Measurements from ENCODE around the gene VTI1B.
"Not testable (repeated sequence)": the region's sequence is repeated elsewhere in the genome, so short reads cannot be mapped to it uniquely, and the experiment has no call there.

Gene VTI1B, protein sequence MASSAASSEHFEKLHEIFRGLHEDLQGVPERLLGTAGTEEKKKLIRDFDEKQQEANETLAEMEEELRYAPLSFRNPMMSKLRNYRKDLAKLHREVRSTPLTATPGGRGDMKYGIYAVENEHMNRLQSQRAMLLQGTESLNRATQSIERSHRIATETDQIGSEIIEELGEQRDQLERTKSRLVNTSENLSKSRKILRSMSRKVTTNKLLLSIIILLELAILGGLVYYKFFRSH

DNA sequence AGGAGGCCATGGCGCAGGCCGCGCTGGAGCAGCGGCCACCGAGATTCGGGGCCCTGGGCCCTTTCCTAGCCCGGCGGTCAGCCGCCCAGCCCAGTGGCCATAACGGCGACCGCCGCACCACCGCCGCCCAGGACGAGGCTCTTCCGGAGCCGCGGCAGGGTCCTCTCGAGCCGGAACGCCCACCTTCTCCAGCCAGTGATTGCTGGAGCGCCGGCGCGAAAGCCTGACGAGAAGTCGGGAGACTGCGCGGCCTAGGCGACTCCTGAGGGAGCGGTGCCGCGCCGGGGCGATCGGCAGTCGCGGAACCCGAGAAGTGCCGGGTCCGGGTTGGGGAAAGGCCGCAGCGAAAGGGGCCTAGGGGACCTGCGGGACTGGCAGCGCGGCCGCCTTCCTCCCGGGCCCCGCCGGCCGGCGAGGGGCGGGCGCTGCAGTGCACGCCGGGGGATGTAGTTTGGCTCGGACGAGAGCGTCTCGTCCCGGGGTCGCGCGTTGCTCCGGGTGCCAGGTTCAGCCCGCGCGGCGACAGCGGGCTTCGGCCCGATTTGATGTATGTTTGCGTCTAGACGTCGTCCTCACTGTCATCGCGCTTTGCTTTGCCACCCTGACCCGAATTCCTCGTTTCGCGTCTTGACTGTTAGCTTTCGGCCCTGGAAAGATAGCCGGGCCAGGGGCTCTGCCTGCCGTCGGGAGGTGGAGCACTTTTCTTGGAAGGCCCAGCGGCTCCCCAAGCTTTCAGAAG, at the start of gene VTI1B:
VTI1B (minus strand) TSS at position 153 of the 739 bp plus-strand sequence; CDS start at position 10, 143 bp downstream.
- peak; percentile 74 for DNase-seq

DNA sequence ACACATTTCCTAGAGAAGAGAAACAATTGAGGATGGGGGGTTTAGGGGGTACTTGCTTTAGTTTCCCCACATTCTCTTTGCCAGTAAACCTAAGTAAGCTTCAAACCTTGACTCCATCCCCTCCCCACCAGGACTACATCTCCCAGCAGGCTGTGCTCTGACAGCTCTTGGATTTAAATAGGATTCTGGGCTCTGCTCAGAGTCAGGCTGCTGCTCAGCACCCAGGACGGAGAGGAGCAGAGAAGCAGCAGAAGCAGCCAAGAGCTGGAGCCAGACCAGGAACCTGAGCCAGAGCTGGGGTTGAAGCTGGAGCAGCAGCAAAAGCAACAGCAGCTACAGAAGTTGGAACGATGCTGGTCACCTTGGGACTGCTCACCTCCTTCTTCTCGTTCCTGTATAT, 47.9 kb upstream of the VTI1B start:
- no peak for DNase-seq

GRCh38 chr14:67721875-67722274, 47.4 kb upstream of the VTI1B start:
- no peak for DNase-seq

DNA sequence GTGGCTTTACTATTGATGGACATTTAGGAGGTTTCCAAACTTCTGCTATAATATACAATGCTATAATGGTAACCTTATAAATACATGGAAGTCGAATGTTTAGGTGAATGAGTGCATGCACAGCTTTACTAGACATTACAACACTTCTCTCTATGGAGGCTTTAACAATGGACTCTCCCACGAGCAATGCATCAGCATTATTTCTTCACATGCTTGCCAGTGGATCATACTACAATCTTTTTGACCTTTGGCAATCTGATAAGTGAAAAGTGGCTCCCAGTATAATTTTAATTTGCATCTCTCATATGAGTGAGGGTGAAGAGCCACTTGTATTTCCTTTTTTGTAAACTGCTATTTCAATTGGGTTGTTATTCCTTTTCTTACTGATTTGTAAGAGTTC, 45.4 kb upstream of the VTI1B start:
- no peak for DNase-seq

DNA sequence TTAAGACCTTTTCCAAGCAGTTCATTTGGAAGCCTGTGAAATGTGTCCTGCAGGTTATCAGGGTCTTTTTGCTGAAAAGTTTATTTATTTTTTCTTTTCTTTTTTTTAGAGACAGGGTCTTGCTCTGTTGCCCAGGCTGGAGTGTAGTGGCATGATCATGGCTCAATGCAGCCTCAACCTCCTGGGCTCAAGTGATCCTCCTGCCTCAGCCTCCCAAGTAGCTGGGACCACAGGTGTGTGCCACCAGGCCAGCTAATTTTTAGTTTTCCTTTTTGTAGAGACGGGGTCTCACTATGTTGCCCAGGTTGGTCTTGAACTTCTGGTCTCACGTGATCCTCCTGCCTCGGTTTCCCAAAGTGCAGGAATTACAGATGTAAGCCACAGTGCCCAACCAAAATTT, 45.0 kb upstream of the VTI1B start:
- not testable (repeated sequence) for DNase-seq

DNA sequence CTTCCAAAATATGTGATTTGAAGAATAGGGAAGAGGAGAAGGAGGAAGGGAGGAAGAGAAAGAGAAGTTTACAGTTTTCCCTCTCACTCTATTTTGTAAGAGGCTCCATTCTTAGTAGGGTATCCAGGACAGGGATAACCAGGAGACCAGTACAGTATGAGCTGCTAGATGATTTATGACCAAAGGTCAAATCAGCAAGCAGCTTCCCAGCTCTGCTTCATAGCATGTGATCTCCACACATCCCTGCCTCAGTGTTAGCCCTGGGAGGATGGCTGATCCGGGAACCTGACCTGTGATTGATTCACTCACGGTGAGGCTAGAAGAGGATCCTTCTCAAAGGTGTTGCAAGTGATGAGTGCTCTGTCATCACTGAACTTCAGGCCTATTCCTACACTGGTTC, 43.8 kb upstream of the VTI1B start:
- no peak for DNase-seq

DNA sequence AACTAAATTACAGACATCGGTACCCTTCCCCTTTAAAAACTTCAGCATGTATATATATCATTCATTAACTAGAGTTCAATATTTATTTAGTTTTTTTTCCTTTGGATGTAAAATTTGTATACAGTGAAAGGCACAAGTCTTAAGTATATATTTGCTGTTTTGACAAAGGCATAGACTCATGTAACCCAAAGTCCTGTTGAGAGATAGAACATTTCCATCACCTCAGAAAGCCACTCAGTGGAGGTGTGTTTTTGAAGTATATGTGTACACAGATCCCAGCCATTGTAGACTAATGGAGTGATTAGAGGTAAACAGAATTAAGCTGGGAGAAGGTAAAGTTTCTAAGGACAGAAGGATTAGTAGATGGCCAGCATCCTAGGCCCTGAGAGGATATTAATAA, 42.6 kb upstream of the VTI1B start:
- DNase-seq = no peak

DNA sequence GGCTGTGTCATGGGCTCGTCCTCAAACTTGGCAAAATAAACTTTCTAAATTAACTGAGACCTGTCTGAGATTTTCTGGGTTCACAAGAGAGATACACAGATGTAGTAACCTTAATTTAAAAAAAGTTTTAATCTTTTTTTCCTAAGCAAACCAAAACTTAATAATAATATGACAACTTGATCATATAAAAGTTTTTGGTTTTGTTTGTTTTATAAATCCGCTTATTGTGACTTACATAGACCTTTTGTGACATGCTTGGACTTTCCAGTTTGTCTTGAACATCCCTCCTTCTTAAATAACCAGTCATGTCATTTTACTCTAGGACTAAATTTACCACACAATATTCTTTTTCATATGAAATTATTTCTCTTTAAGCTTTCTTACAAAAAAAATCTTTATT, 35.8 kb upstream of the VTI1B start:
- DNase-seq = no peak

DNA sequence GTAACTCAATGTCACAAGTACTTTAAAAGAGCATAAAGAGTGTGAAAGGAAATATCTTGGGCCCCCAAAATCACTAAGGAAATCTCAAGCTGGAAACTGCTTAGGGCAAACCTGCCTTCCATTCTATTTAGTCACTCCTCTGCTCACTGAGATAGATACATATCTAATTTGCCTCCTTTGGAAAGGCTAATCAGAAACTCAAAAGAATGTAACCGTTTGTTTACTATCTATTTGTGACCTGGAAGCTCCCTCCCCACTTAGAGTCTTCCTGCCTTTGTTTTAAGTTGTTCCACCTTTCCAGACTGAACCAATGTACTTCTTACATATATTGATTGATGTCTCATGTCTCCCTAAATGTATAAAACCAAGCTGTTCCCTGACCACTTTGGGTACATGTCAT, 35.4 kb upstream of the VTI1B start:
- not testable (repeated sequence) for DNase-seq

- not testable (repeated sequence) for DNase-seq
Measured at GRCh38 chr14:67709346-67709745, 34.9 kb upstream of the VTI1B start.

GRCh38 chr14:67705211-67705610, 30.8 kb upstream of the VTI1B start:
- DNase-seq = no peak

DNA sequence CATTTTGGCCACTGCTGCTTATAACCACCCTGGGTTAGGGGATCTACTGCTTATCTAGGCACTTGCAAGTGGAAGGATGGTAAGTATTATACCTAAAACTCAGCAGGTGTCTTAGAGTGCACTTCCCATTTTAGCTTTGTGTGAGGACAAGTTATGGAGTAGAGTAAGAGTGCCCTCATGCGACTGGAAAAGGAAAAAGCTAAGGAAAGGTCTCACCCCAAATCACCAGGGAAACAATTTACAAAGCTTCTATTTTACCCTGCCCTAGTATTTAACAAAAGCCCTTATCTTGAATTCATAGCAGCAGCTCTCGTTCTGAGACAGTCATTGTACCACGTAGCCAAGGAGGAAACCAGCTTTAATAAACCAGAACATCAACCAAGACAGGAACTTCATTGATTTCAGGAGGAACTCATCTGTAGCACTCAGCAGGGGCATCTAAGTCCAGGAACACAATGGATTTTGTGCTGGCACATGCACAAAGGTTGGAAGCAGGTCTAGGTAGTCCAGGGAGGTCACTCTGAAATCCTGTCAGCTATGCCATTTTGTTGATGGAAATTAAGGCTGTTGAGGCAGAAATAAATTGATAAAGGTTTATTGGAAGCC, 30.2 kb upstream of the VTI1B start:
- peak in 1 of 2 donors; percentile 50 for DNase-seq

GRCh38 chr14:67703997-67704396, 29.6 kb upstream of the VTI1B start:
- no peak for DNase-seq

DNA sequence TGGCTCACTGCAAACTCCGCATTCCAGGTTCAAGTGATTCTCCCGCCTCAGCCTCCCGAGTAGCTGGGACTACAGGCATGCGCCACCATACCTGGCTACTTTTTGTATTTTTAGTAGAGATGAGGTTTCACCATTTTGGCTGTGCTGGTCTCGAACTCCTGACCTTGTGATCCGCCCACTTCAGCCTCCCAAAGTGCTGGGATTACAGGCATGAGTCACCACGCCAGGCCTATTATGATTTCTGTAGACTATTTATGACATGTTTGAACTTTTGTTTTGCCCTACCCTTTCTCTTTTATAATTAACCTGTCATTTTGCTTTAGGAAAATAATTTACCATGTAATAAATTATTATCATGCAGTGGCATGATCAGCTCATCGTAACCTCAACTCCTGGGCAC, 27.1 kb upstream of the VTI1B start, which contains the start of gene RDH12:
RDH12 (plus strand) TSS at position 395 of the 400 bp plus-strand sequence. CDS start 20,757 bp downstream, outside the sequence.
- DNase-seq = not testable (repeated sequence)

- no peak for DNase-seq
Measured at GRCh38 chr14:67698179-67698578, 23.7 kb upstream of the VTI1B start.

- DNase-seq = no peak
Measured at GRCh38 chr14:67697006-67697405, 22.6 kb upstream of the VTI1B start.

DNA sequence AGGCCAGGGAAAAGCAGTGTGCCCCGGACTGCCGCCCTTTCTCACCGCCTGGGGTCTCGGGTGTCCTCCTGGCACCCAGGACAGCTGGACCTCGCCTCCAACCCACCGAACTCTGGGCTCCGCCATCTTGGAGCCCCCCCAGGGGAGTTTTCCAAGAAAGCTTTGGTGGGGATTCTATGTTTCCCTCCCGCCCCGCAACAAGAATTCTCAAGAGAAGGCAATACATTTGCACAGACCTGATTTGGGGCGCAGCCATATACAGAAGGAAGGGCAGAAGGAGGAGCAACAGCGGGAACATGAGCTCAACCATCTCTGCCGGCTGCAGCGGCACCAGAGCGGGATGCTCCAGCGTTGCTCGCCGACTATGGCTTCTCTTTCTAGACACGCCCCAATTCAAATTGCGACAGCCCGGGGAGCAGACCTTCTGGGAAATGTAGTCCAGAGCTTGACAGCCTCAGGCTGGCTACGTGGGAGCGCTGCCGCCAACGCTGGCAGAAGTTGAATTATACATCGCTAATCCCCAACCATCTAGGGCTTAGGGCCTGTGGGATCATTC, 21.0 kb upstream of the VTI1B start, which contains the start of gene RDH11:
RDH11 (minus strand) TSS at position 371 of the 556 bp plus-strand sequence; CDS start at position 310, 61 bp downstream.
- peak; percentile 77 to 78 for DNase-seq

DNA sequence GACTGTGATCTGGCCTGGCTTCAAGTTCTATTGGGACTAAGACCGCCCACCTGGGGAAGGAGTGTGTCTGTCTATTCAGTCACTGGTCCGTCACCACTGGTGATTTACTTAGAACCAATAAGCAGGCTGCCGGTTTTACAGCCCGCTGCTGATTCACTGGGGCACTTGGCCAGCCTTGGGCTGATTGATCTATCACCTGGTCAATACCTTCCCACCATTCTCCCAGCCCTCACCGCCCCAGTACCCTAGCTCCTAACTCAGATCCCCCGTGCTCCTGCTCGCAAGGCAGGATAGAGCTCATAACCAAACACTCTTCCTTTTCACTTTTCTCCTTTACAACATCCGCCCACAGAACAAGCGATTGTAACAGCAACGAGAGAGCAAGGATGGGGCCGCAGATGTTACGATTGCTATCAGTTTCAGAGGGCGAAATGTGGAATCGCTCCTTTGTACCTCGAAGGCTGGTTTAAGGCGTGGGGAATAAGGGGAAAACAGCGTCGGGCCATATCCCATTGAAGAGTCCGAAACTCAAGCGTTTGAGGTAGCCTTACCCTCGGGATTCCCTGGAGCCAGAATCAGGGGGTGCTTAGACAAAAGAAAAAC, 20.5 kb upstream of the VTI1B start:
- peak; percentile 66 to 73 for DNase-seq

GRCh38 chr14:67690011-67690410, 15.6 kb upstream of the VTI1B start:
- no peak for DNase-seq

DNA sequence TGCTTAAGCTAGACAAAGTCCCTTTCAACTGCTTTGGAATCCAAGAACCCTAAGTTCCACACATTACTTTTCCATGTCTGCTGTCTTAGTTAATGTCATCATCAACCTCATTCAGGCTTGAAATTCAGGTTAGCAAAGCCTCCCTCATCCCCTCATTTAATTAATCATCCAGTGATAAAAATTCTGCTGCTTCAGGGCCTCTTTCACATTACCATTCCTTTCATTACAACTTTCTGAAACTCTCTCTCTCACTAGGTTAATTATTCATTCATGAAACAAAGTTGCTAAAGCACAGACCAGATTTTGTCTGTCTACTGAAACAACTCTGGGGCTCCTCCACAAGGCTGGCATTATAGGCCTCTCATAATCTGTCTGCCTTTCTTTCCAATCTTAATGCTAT, 9.4 kb upstream of the VTI1B start:
- DNase-seq = no peak

- DNase-seq = no peak
Measured at GRCh38 chr14:67680941-67681340, 6.5 kb upstream of the VTI1B start.

DNA sequence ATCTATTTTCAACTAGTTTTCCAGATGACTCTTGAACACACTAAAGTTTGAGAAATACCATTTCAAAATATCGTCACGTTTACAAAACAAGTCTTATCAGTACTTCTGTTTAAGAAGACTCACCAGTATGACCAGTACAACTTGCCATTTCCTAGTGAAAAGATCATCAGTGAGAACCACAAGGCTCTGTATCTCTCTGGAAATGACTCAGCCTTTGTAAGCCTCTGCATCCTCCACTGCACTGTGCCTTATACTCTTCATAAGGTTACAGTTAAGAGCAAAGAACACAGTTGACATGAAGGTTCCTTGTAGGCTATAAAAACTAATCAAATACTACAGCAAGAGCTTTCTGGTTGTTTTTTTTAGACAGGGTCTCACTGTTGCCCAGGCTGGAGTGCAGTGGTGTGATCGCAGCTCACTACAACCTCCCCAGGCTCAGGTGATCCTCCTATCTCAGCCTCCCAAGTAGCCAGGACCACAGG, 5.7 kb upstream of the VTI1B start:
- DNase-seq = no peak

- DNase-seq = no peak
Measured at GRCh38 chr14:67679006-67679405, 4.6 kb upstream of the VTI1B start.

All from activated CD4-positive, alpha-beta T cell treated with anti-CD3 and anti-CD28 coated beads for 4 hours (primary cell).